Prostate gland (tissue), 2 donors: ENCODE results near the gene SRGAP2C. TPM values are rescaled to one million over a fixed set of nuclear protein-coding genes. Genes with fewer than 3 reads are reported as not detected.
A peak's percentile ranks its signal among the peaks of the same experiment; 100 is the strongest.
"Not testable (repeated sequence)": the region's sequence is repeated elsewhere in the genome, so short reads cannot be mapped to it uniquely, and the experiment has no call there.

Experiments
- DNase-seq: peaks from one replicate; pipeline ENCODE4 v3.0.0-alpha.2; 2019; ENCODE audit warnings: low spot score
- H3K27ac ChIP-seq, 2 donors: fragments of 200-600 bp; sonication (generic); 2 replicates each; pipeline ENCODE4 v1.5.1; 2017 to 2019
- H3K27me3 ChIP-seq: fragments of 200-600 bp; sonication (generic); replicated peaks from 2 replicates; pipeline ENCODE4 v1.5.1; 2019; ENCODE audit not compliant: insufficient read depth
- H3K36me3 ChIP-seq, 2 donors: fragments of 200-600 bp; sonication (generic); 1 replicate in 1 of 2; 2 replicates in 1 of 2; pipeline versions ENCODE4 v1.5.1 to v1.8.1; 2017 to 2019
- H3K4me1 ChIP-seq: fragments of 200-600 bp; sonication (generic); replicated peaks from 2 replicates; pipeline ENCODE4 v1.5.1; 2019
- H3K4me3 ChIP-seq, 2 donors: fragments of 200-600 bp; sonication (generic); 2 replicates each; pipeline ENCODE4 v1.5.1; 2017 to 2019
- H3K9me3 ChIP-seq: fragments of 200-600 bp; sonication (generic); 2 replicates; pipeline ENCODE4 v1.5.1; 2017
- POLR2A ChIP-seq: fragments of 450-650 bp; IDR thresholded peaks from one replicate; pipeline ENCODE4 v1.6.1; 2016; ENCODE audit warnings: antibody characterized with exemption, mild to moderate bottlenecking
- POLR2AphosphoS5 ChIP-seq: sonication (generic); formaldehyde crosslinking; IDR thresholded peaks from one replicate; pipeline ENCODE4 v1.6.1; 2017; ENCODE audit warnings: antibody characterized with exemption
- WGBS: methylation state at CpG from one replicate; pipeline ENCODE4 v1.1.5; 2018; 5-methylcytosine and 5-hydroxymethylcytosine counted together
- intact Hi-C: fragments of 100-400 bp; cut with DNase I; formaldehyde crosslinking; loops from one replicate; pipeline ENCODE4 v1.14.2; 2022
- total RNA-seq, 2 donors: library from RNA; depleted of rRNA; stranded (reverse); fragments of >200 nt; gene quantifications; one replicate each; pipeline ENCODE4 v1.1.0, GENCODE V29; 2016

SRGAP2C gene
- 10 to 100 TPM in 1 of 2 donors, 1 to 10 TPM in 1; 5.2 to 15.6 TPM for total RNA-seq

DNA sequence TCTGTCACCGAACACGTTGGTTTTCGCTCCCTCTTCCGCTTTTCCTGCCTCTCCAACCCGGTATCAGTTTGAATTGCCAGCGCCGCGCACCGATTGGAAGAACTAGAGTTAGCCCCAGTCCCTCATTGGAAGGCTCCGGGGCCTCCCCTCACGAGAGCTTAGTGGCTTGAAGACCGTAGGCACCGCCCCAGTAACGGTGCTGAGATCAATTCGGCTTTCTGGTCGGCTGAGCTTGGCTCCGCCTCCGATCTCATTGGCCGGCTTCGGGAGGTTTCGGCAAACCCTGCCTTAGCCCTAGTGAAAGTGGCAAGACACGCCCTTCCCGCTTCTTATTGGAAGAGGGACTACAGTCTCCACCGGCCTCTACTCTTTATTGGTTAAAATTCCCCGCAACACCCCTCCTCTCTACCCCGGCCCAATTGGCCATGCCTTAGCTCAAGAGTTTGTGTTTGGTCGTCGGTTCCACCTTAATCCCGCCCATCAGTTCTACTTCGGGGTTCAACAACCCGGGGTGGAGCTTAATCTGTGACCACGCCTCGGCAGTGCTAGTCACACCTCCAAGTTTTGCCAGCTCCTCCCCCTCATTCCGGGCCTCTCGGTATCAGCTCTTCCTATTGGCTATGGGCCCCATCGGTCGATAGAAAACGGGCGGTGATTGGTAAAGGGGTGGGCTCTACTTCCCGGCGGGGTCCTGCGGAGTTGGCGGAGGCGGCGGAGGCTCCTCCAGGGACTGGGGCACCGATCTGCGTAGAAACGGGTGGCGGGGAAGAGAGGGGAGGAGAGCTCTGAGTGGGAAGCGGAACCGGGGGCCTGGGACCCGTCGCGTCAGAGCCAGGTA is at the start of gene SRGAP2C, which contains the start of gene FAM72B:
Gene SRGAP2C (plus strand): TSS at position 686 of the 838 bp plus-strand sequence. CDS start 2,472 bp downstream, outside the sequence.
Gene FAM72B (minus strand): TSS at position 51 of the 838 bp plus-strand sequence. CDS start 851 bp downstream, outside the sequence.
- H3K36me3 ChIP-seq, intact Hi-C loops, H3K27me3 ChIP-seq, H3K9me3 ChIP-seq, H3K4me1 ChIP-seq: not testable (repeated sequence)
- WGBS, result under 1% methylated on average over 36 of the region's 54 CpGs
- Histone ChIP-seq H3K4me3 (peak within 1 kb of the TSS; percentile 35 to 39), H3K27ac (peak within 1 kb of the TSS; percentile 71 to 74)
- peak; percentile 98 for DNase-seq
- TF ChIP-seq POLR2A (peak; percentile 80), POLR2AphosphoS5 (peak; percentile 70)

DNA sequence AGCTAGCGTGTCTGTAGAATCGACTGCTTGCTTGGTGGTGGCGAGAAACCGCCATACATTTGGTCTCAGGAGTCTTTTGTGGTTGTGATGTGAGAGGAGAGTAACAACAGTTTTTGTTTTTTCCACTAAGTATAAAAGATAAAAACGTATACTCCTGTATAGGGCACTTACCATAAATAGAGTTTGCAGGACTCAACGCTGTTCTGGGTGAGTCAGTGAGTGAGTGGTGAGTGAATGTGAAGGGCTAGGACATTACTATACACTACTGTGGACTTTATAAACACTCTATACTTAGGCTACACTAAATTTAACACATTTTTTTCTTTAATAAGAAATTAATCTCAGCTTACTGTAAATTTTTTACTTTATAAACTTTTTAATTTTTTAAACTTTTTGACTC is 44.4 kb upstream of the SRGAP2C start:
- H3K4me1 ChIP-seq, H3K27ac ChIP-seq, DNase-seq, H3K36me3 ChIP-seq, H3K27me3 ChIP-seq, intact Hi-C loops, H3K9me3 ChIP-seq, H3K4me3 ChIP-seq: not testable (repeated sequence)
- WGBS, result no CpG with 5 or more reads among the region's 6 CpGs

DNA sequence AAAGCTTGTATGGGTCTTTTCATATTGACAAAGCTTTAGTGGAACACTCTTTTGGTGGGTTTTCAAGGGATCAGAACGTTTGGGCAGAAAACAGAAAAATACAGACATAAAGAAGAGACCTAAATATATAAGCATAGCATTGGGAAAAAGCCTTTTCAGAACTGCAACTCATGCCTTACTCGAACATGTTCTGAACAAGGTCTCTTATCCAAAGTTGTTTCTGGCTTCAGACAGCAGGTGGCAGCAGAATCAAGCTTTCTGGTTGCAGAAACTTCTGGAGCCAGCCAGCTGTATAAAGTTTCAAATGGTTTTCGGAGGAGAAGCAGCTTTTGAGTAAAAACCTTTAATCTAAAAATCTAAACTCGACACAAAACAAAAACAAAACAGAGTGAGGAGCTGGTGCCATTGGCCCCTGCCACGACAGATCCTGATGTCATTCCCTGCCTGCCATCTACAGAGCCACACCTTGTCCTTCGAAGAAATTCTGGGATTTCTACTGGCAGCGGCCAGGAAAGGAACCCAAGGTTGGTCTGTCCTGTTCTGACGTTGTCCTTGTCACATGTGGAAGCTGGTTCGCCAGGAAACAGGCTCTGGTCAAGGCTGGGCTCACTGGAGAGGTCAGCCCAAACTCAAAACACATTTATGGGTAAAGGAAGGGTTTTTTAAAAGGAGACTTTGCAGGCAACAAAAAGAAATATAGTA is 36.1 kb upstream of the SRGAP2C start:
- H3K36me3 ChIP-seq, H3K4me3 ChIP-seq, H3K27me3 ChIP-seq, intact Hi-C loops, H3K4me1 ChIP-seq, DNase-seq, H3K27ac ChIP-seq, H3K9me3 ChIP-seq: not testable (repeated sequence)
- 0% methylated on average over 2 of the region's 9 CpGs for WGBS

DNA sequence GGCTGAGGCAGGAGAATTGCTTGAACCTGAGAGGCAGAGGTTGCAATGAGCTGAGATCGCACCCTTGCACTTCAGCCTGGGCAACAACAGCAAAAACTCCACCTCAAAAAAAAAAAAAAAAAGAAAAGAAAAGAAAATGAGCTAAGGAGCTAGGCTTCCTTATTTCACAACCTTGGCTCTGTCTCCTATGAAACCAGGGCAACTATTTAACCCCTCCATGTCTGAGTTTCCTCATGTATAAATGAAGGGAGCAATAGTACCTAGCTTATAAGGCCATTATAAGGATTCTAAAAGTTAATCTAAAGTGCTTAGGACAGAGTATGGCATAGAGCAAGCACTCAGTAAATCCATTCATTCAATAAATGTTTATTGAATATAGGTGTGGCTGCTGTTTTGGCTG is 33.5 kb upstream of the SRGAP2C start:
- H3K27me3 ChIP-seq, H3K27ac ChIP-seq, H3K4me1 ChIP-seq, H3K4me3 ChIP-seq, H3K36me3 ChIP-seq, H3K9me3 ChIP-seq, intact Hi-C loops, DNase-seq: not testable (repeated sequence)
- WGBS, result 88% methylated on average over 1 of the region's 1 CpG

DNA sequence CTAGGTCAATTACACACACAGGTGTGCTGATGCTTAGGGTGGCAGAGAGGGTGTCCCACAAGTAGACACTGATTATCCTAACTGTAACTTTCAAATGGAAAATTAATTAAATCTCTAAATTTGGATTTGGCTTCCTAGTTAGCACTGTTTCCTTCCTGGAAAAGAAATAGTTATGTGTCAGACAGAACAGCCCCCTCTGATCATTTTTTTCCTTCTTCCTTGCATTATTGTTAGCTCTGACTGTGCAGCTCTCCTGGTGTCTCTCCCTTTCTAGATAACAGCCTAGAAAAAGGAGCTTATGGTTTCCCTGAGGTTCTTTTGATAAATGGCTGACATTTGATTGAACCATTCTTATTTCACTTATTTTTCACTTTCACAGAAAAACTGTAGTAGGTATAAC is 32.0 kb upstream of the SRGAP2C start:
- H3K4me3 ChIP-seq, H3K9me3 ChIP-seq, H3K27me3 ChIP-seq, H3K4me1 ChIP-seq, H3K27ac ChIP-seq, intact Hi-C loops, H3K36me3 ChIP-seq, DNase-seq: not testable (repeated sequence)

DNA sequence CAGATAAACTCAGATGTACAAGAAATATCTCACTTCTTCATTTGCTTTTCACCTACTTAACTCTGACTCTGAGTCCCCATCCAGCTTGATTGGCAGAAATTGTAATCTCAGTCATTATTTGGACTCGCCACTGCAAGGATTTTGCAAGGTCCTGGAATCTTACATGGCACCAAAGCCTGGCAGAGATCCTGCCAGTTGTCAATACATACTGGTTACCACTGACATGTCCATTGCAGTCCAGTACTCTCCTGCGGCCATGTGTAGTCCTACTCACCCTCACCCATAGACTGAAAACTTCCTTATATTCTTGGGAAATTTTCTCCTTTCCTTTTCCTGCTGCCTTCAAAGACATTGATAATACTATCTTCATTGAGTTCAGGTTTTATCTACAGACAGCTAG is 30.0 kb upstream of the SRGAP2C start:
- 92% methylated on average over 1 of the region's 2 CpGs for WGBS
- H3K27me3 ChIP-seq, H3K36me3 ChIP-seq, H3K9me3 ChIP-seq, DNase-seq, intact Hi-C loops, H3K4me3 ChIP-seq, H3K4me1 ChIP-seq, H3K27ac ChIP-seq: not testable (repeated sequence)

DNA sequence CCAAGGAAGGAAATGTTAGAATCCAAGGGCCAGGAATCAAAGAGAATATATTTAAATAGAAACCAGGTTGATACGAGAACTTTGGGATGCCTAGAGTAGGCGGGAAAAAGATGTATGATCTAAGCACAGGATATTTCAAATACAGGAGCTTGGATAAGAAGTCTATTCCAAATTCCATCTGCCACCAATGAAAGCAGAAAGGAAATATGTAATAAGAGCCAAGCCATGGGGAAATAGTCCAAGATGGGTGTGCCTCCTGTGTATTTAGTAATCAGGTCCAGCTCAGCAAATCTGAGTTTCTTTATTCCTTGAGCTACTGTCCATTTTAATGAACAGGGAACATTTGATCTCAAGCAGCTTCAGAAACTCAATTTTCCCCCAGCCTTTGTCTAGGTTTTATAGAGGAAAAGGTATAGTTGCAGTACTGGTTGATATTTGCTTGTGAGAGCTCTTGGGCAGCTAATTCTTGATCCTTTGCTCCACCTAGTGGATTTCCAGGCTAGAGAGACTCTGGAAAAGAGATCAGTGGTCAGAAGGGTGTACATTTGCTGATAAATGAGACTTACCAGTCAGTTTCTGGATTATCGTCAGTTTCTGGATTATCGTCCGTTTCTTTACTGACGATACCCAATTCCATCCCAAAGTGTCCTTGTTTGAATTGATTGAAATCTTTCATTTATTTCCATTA is 29.0 kb upstream of the SRGAP2C start:
- intact Hi-C loops, H3K27me3 ChIP-seq, H3K27ac ChIP-seq, H3K4me3 ChIP-seq, H3K36me3 ChIP-seq, DNase-seq, H3K9me3 ChIP-seq, H3K4me1 ChIP-seq: not testable (repeated sequence)
- WGBS, result 76% methylated on average over 6 of the region's 6 CpGs

DNA sequence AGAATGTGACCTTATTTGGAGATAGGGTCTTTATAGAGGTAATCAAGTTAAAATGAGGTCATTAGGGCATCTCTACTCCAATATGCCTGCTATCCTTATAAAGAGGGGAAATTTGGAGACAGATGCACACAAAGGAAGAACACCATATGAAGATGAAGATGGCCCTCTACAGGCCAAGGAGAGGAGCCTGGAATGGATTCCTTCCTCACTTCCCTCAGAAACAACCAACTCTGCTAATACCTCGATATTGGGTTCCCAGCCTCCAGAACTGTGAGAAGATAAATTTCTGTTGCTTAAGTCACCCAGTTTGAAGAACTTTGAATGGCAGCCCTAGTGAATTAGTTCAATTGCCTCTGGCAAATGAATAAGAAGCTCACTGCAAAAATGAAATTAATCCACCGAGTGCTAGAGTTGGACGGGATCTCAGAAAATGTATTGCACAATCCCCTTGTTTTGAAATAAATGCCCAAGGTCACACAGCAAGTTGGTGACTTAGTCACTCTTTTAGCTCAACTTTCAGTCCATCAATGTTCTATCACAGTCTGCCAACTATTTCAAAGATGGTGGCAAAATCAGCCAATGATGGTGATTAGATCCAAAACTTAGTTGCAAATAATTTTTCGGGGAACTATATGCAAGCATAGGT is 27.7 kb upstream of the SRGAP2C start:
- intact Hi-C loops, H3K9me3 ChIP-seq, H3K27me3 ChIP-seq, DNase-seq, H3K4me1 ChIP-seq, H3K36me3 ChIP-seq, H3K27ac ChIP-seq, H3K4me3 ChIP-seq: not testable (repeated sequence)
- WGBS, result no CpG with 5 or more reads among the region's 4 CpGs

DNA sequence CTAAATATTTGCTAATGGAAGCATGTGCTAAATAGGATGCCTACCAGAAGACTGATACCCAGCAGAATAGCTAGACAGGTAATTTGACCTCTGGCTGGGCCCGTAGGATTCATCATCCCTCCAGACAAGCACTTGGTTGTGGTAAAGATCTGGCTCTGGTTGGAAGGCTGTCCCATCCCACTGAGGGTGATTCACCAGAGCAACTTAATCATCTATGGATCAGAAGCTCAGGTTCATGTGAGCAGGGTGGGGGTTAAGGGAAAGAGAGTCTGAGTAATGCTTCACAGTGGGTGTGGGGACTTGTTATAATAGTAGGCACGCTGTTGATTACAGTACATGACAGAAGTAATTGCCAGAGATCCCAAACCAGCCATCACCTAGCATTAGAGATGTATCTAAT is 27.2 kb upstream of the SRGAP2C start:
- H3K4me1 ChIP-seq, H3K27me3 ChIP-seq, intact Hi-C loops, H3K27ac ChIP-seq, H3K4me3 ChIP-seq, DNase-seq, H3K9me3 ChIP-seq, H3K36me3 ChIP-seq: not testable (repeated sequence)
- 100% methylated on average over 1 of the region's 2 CpGs for WGBS

DNA sequence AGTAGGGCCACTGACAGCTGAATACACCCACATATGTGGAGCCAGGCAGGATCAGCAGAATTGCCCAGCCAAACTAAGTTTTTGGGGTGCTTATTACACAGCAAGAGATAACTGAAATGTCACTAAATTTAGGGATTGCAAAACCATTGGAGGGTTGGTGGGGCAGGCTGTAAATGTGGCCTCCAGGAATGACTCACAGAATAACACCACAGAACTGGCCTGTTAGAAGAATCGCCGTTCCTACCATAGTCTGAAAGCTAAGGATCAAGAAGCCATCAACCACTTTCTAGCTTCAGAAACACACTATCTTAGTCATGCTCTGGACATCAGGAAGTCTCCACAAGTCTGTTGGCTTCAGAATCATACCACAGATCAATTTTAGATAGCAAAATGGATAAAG is 24.7 kb upstream of the SRGAP2C start:
- H3K4me1 ChIP-seq, H3K27me3 ChIP-seq, H3K27ac ChIP-seq, DNase-seq, H3K4me3 ChIP-seq, H3K9me3 ChIP-seq, H3K36me3 ChIP-seq, intact Hi-C loops: not testable (repeated sequence)
- WGBS, result 81% methylated on average over 2 of the region's 2 CpGs

DNA sequence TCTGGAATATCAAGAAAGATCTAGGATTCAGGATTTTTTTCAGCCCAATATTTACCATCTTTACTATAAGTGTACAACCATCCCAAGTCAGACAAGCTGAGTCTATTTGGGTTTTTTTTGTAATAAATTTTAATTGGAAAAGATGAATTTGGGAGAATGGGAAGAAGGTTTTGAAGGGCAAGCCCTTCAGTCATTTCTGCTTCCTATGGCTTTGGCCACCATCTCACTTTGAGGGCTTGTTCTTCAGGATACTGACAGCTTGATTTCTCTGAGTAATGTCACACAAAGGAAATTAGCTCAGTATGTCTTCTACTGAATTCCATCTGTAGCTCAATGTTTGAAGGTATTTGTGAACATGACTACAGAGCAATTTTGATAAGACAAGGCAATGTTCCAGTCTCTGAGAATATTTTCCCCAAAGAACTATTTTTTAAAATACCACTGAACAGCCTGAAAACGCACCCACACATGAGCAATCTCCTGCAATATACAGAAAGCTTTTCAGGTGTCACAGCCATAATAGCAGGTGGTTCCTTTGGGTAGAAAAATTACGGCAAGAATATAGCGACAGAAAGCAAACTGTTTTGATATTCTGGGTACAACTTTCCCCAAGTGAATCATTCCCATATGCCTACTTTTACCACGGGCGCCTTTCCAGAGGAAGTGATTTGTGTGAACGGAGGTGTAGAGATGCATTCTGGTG is 23.4 kb upstream of the SRGAP2C start:
- H3K27me3 ChIP-seq, H3K4me3 ChIP-seq, H3K9me3 ChIP-seq, H3K4me1 ChIP-seq, H3K36me3 ChIP-seq, DNase-seq, intact Hi-C loops, H3K27ac ChIP-seq: not testable (repeated sequence)
- 86% methylated on average over 3 of the region's 6 CpGs for WGBS
